HEK293 (cell line): ENCODE results near the gene MMP21.

Experiments used
- GLI2 ChIP-seq: fragments of 450-650 bp; formaldehyde crosslinking; IDR thresholded peaks from 2 replicates; pipeline ENCODE4; 2017; ENCODE audit warnings: missing biosample characterization, missing genetic modification characterization, low read depth, borderline replicate concordance
- IKZF3 ChIP-seq: fragments of 450-650 bp; IDR thresholded peaks from 2 replicates; pipeline ENCODE4 v1.5.0; 2018; ENCODE audit warnings: missing biosample characterization, mild to moderate bottlenecking, missing genetic modification characterization, moderate library complexity
- MEIS1 ChIP-seq: sonication (generic); formaldehyde crosslinking; IDR thresholded peaks from 2 replicates; pipeline ENCODE4 v1.8.1; 2022; ENCODE audit warnings: missing genetic modification reagents, mild to moderate bottlenecking, borderline replicate concordance
- OSR2 ChIP-seq: fragments of 450-650 bp; formaldehyde crosslinking; IDR thresholded peaks from 2 replicates; pipeline ENCODE4 v1.5.1; 2016; ENCODE audit warnings: missing biosample characterization, missing genetic modification characterization
- ZBTB1 ChIP-seq: fragments of 450-650 bp; formaldehyde crosslinking; IDR thresholded peaks from 2 replicates; pipeline ENCODE4 v1.5.1; 2016; ENCODE audit warnings: missing biosample characterization, missing genetic modification characterization
- ZBTB48 ChIP-seq: fragments of 450-650 bp; formaldehyde crosslinking; IDR thresholded peaks from 2 replicates; pipeline ENCODE4 v1.5.1; 2016; ENCODE audit warnings: missing biosample characterization, missing genetic modification characterization
- ZFP69B ChIP-seq: fragments of 450-650 bp; formaldehyde crosslinking; IDR thresholded peaks from 2 replicates; pipeline ENCODE4 v1.5.1; 2016; ENCODE audit warnings: missing biosample characterization, missing genetic modification characterization
- ZNF114 ChIP-seq: fragments of 450-650 bp; formaldehyde crosslinking; IDR thresholded peaks from 2 replicates; pipeline ENCODE4 v1.5.0; 2017; ENCODE audit warnings: missing biosample characterization, missing genetic modification characterization
- ZNF132 ChIP-seq: fragments of 450-650 bp; formaldehyde crosslinking; IDR thresholded peaks from 2 replicates; pipeline ENCODE4 v1.5.1; 2017; ENCODE audit warnings: missing biosample characterization, missing genetic modification characterization, borderline replicate concordance
- ZNF133 ChIP-seq: fragments of 450-650 bp; formaldehyde crosslinking; IDR thresholded peaks from 2 replicates; pipeline ENCODE4 v1.5.1; 2016; ENCODE audit warnings: missing biosample characterization, missing genetic modification characterization
- ZNF239 ChIP-seq: fragments of 450-650 bp; formaldehyde crosslinking; IDR thresholded peaks from 2 replicates; pipeline ENCODE4 v1.5.1; 2016; ENCODE audit warnings: missing biosample characterization, missing genetic modification characterization
- ZNF366 ChIP-seq: fragments of 450-650 bp; formaldehyde crosslinking; conservative IDR thresholded peaks from 2 replicates; pipeline ENCODE4 v1.5.1; 2016; ENCODE audit warnings: missing biosample characterization, missing genetic modification characterization
- ZNF426 ChIP-seq: fragments of 450-650 bp; formaldehyde crosslinking; IDR thresholded peaks from 2 replicates; pipeline ENCODE4 v1.5.1; 2017; ENCODE audit warnings: missing biosample characterization, missing genetic modification characterization, mild to moderate bottlenecking, inconsistent platforms, moderate library complexity
- ZNF510 ChIP-seq: fragments of 450-650 bp; formaldehyde crosslinking; IDR thresholded peaks from 2 replicates; pipeline ENCODE4 v1.5.1; 2018; ENCODE audit warnings: mild to moderate bottlenecking, missing genetic modification characterization, missing biosample characterization; ENCODE audit not compliant: insufficient replicate concordance
- ZNF521 ChIP-seq: fragments of 450-650 bp; formaldehyde crosslinking; IDR thresholded peaks from 2 replicates; pipeline ENCODE4 v1.5.1; 2017; ENCODE audit warnings: missing biosample characterization, mild to moderate bottlenecking, missing genetic modification characterization
- ZNF548 ChIP-seq: fragments of 450-650 bp; formaldehyde crosslinking; IDR thresholded peaks from 2 replicates; pipeline ENCODE4 v1.5.1; 2016; ENCODE audit warnings: missing biosample characterization, missing genetic modification characterization
- ZNF600 ChIP-seq: fragments of 450-650 bp; formaldehyde crosslinking; IDR thresholded peaks from 2 replicates; pipeline ENCODE4 v1.5.1; 2016; ENCODE audit warnings: missing biosample characterization, missing genetic modification characterization
- ZNF777 ChIP-seq: fragments of 450-650 bp; formaldehyde crosslinking; IDR thresholded peaks from 2 replicates; pipeline ENCODE4 v1.5.1; 2017; ENCODE audit warnings: missing biosample characterization, missing genetic modification characterization, borderline replicate concordance
- ZNF830 ChIP-seq: fragments of 450-650 bp; IDR thresholded peaks from 2 replicates; pipeline ENCODE4 v1.5.0; 2018; ENCODE audit warnings: missing biosample characterization, missing genetic modification characterization, low read depth, mild to moderate bottlenecking, moderate library complexity
- ZNF843 ChIP-seq: fragments of 450-650 bp; formaldehyde crosslinking; IDR thresholded peaks from 2 replicates; pipeline ENCODE4 v1.5.1; 2016; ENCODE audit warnings: missing biosample characterization, missing genetic modification characterization
- TF ChIP-seq, protein P1 (sequence below): fragments of 450-650 bp; formaldehyde crosslinking; IDR thresholded peaks from 2 replicates; pipeline ENCODE4 v1.5.1; 2017; ENCODE audit warnings: missing biosample characterization, missing genetic modification characterization
- TF ChIP-seq, protein P2 (sequence below): fragments of 450-650 bp; formaldehyde crosslinking; IDR thresholded peaks from 2 replicates; pipeline ENCODE4 v1.5.1; 2017; ENCODE audit warnings: missing biosample characterization, missing genetic modification characterization
- TF ChIP-seq, protein P3 (sequence below): fragments of 450-650 bp; formaldehyde crosslinking; IDR thresholded peaks from 2 replicates; pipeline ENCODE4 v1.5.1; 2016; ENCODE audit warnings: missing biosample characterization, missing genetic modification characterization, low read depth
- TF ChIP-seq, protein P4 (sequence below): fragments of 450-650 bp; formaldehyde crosslinking; IDR thresholded peaks from 2 replicates; pipeline ENCODE4 v1.5.1; 2016; ENCODE audit warnings: missing biosample characterization, missing genetic modification characterization
- TF ChIP-seq, protein P5 (sequence below): fragments of 450-650 bp; formaldehyde crosslinking; IDR thresholded peaks from 2 replicates; pipeline ENCODE4 v1.5.1; 2016; ENCODE audit warnings: missing biosample characterization, missing genetic modification characterization
- TF ChIP-seq, protein P6 (sequence below): fragments of 450-650 bp; formaldehyde crosslinking; IDR thresholded peaks from 2 replicates; pipeline ENCODE4 v1.5.1; 2017; ENCODE audit warnings: missing biosample characterization, missing genetic modification characterization
- TF ChIP-seq, protein P7 (sequence below): fragments of 450-650 bp; formaldehyde crosslinking; IDR thresholded peaks from 2 replicates; pipeline ENCODE4 v1.5.1; 2016; ENCODE audit warnings: missing biosample characterization, missing genetic modification characterization, low read depth
- TF ChIP-seq, protein P8 (sequence below): IDR thresholded peaks from 2 replicates; pipeline ENCODE4 v1.6.1; 2011; ENCODE audit warnings: mild to moderate bottlenecking, low read depth, low read length, borderline replicate concordance

MMP21 gene

DNA sequence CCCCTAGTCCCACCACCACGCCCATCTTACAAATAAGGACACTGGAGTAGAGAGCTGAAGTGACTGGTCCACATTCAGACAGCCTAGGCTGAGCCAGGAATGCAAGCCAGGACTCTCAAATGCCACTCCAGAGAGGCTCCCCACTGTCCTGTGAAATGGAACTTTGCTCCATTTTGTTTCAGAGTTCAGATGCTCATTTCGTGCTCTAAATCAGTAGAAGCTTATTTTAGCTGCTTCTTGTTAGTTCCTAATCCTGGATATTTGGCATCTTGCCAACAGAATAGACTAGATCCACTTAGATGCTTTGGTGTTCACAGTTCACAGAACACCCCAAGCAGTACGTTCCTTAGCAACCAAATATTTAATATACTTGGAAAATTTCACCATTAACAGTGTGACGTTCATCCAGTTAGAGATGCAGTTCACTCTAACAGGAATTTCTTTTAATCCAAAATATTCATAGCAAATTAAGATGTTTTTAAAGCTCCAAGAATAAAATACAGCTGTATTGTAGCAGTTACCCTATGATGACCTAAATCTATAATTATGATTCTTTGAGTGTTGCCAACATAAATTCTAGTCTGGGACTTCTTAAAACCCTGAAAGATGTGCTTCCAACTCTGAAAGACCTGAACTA lies 7.3 kb downstream of the MMP21 start (continued):
- TF ChIP-seq, protein P1, sequence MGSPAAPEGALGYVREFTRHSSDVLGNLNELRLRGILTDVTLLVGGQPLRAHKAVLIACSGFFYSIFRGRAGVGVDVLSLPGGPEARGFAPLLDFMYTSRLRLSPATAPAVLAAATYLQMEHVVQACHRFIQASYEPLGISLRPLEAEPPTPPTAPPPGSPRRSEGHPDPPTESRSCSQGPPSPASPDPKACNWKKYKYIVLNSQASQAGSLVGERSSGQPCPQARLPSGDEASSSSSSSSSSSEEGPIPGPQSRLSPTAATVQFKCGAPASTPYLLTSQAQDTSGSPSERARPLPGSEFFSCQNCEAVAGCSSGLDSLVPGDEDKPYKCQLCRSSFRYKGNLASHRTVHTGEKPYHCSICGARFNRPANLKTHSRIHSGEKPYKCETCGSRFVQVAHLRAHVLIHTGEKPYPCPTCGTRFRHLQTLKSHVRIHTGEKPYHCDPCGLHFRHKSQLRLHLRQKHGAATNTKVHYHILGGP (tag by site-specific recombination) = 0 out of 2 replicates have a peak, but pooled peaks have one; percentile 48
- TF ChIP-seq ZNF366 (tag by site-specific recombination) (no peak), ZNF133 (no peak), ZFP69B (no peak), ZNF132 (no peak), ZNF510 (tag by site-specific recombination) (no peak), ZNF239 (tag by site-specific recombination) (no peak), OSR2 (tag by site-specific recombination) (no peak), ZNF548 (tag by site-specific recombination) (no peak), MEIS1 (CRISPR knock-in tag) (no peak), ZNF426 (tag by site-specific recombination) (no peak), ZNF521 (no peak), ZNF114 (tag by site-specific recombination) (no peak), ZBTB1 (tag by site-specific recombination) (no peak), IKZF3 (tag by site-specific recombination) (peak; percentile 33; the same call in 1 of the 2 replicates), ZNF777 (tag by site-specific recombination) (no peak), ZBTB48 (tag by site-specific recombination) (no peak), ZNF600 (tag by site-specific recombination) (no peak), ZNF843 (tag by site-specific recombination) (no peak), ZNF830 (tag by site-specific recombination) (peak; percentile 80; the same call in 1 of the 2 replicates), GLI2 (tag by site-specific recombination) (peak; percentile 9; the same call in 1 of the 2 replicates)
- TF ChIP-seq, protein P2, sequence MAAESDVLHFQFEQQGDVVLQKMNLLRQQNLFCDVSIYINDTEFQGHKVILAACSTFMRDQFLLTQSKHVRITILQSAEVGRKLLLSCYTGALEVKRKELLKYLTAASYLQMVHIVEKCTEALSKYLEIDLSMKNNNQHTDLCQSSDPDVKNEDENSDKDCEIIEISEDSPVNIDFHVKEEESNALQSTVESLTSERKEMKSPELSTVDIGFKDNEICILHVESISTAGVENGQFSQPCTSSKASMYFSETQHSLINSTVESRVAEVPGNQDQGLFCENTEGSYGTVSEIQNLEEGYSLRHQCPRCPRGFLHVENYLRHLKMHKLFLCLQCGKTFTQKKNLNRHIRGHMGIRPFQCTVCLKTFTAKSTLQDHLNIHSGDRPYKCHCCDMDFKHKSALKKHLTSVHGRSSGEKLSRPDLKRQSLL (tag by site-specific recombination) = no peak
- TF ChIP-seq, protein P3, sequence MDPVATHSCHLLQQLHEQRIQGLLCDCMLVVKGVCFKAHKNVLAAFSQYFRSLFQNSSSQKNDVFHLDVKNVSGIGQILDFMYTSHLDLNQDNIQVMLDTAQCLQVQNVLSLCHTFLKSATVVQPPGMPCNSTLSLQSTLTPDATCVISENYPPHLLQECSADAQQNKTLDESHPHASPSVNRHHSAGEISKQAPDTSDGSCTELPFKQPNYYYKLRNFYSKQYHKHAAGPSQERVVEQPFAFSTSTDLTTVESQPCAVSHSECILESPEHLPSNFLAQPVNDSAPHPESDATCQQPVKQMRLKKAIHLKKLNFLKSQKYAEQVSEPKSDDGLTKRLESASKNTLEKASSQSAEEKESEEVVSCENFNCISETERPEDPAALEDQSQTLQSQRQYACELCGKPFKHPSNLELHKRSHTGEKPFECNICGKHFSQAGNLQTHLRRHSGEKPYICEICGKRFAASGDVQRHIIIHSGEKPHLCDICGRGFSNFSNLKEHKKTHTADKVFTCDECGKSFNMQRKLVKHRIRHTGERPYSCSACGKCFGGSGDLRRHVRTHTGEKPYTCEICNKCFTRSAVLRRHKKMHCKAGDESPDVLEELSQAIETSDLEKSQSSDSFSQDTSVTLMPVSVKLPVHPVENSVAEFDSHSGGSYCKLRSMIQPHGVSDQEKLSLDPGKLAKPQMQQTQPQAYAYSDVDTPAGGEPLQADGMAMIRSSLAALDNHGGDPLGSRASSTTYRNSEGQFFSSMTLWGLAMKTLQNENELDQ = no peak
- TF ChIP-seq, protein P4, sequence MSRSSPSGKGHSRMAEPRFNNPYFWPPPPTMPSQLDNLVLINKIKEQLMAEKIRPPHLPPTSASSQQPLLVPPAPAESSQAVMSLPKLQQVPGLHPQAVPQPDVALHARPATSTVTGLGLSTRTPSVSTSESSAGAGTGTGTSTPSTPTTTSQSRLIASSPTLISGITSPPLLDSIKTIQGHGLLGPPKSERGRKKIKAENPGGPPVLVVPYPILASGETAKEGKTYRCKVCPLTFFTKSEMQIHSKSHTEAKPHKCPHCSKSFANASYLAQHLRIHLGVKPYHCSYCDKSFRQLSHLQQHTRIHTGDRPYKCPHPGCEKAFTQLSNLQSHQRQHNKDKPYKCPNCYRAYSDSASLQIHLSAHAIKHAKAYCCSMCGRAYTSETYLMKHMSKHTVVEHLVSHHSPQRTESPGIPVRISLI (tag by site-specific recombination) = no peak
- TF ChIP-seq, protein P5, sequence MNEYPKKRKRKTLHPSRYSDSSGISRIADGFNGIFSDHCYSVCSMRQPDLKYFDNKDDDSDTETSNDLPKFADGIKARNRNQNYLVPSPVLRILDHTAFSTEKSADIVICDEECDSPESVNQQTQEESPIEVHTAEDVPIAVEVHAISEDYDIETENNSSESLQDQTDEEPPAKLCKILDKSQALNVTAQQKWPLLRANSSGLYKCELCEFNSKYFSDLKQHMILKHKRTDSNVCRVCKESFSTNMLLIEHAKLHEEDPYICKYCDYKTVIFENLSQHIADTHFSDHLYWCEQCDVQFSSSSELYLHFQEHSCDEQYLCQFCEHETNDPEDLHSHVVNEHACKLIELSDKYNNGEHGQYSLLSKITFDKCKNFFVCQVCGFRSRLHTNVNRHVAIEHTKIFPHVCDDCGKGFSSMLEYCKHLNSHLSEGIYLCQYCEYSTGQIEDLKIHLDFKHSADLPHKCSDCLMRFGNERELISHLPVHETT (tag by site-specific recombination) = no peak
- TF ChIP-seq, protein P6, sequence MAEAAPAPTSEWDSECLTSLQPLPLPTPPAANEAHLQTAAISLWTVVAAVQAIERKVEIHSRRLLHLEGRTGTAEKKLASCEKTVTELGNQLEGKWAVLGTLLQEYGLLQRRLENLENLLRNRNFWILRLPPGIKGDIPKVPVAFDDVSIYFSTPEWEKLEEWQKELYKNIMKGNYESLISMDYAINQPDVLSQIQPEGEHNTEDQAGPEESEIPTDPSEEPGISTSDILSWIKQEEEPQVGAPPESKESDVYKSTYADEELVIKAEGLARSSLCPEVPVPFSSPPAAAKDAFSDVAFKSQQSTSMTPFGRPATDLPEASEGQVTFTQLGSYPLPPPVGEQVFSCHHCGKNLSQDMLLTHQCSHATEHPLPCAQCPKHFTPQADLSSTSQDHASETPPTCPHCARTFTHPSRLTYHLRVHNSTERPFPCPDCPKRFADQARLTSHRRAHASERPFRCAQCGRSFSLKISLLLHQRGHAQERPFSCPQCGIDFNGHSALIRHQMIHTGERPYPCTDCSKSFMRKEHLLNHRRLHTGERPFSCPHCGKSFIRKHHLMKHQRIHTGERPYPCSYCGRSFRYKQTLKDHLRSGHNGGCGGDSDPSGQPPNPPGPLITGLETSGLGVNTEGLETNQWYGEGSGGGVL (tag by site-specific recombination) = no peak
- TF ChIP-seq, protein P7, sequence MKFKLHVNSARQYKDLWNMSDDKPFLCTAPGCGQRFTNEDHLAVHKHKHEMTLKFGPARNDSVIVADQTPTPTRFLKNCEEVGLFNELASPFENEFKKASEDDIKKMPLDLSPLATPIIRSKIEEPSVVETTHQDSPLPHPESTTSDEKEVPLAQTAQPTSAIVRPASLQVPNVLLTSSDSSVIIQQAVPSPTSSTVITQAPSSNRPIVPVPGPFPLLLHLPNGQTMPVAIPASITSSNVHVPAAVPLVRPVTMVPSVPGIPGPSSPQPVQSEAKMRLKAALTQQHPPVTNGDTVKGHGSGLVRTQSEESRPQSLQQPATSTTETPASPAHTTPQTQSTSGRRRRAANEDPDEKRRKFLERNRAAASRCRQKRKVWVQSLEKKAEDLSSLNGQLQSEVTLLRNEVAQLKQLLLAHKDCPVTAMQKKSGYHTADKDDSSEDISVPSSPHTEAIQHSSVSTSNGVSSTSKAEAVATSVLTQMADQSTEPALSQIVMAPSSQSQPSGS (tag by site-specific recombination) = no peak
- TF ChIP-seq, protein P8, sequence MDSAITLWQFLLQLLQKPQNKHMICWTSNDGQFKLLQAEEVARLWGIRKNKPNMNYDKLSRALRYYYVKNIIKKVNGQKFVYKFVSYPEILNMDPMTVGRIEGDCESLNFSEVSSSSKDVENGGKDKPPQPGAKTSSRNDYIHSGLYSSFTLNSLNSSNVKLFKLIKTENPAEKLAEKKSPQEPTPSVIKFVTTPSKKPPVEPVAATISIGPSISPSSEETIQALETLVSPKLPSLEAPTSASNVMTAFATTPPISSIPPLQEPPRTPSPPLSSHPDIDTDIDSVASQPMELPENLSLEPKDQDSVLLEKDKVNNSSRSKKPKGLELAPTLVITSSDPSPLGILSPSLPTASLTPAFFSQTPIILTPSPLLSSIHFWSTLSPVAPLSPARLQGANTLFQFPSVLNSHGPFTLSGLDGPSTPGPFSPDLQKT = no peak
